Body of pancreas (tissue), 4 donors: ENCODE data around the gene PLEKHG3. TPM values are rescaled to one million over a fixed set of nuclear protein-coding genes. Genes with fewer than 3 reads are reported as not detected.

Source experiments
- ATAC-seq: fragments of 150-250 bp; one replicate; pipeline ENCODE4 v1.9.1; 2016
- DNase-seq, 4 donors: peaks; one replicate each; pipeline ENCODE4 v3.0.0-alpha.2; 2019
- H3K27ac ChIP-seq, 4 donors: fragments of 200-600 bp; sonication (generic); 1 replicate in 3 of 4; 2 replicates in 1 of 4; pipeline versions ENCODE4 v1.5.1 to v1.6.1; 2016 to 2019; ENCODE audit warnings: mild to moderate bottlenecking in 1 of 4, mixed read lengths in 1 of 4, moderate library complexity in 1 of 4
- H3K27me3 ChIP-seq, 2 donors: fragments of 200-600 bp; sonication (generic); one replicate each; pipeline ENCODE4 v1.6.0; 2016; ENCODE audit warnings: mild to moderate bottlenecking in 1 of 2
- H3K36me3 ChIP-seq, 2 donors: fragments of 200-600 bp; sonication (generic); replicated peaks in 1 of 2; 2 replicates each; pipeline ENCODE4 v1.5.1; 2016; ENCODE audit warnings: low read depth in 2 of 2; ENCODE audit not compliant: insufficient read depth in 1 of 2
- H3K4me1 ChIP-seq: fragments of 200-600 bp; sonication (generic); one replicate; pipeline ENCODE4 v1.6.0; 2016
- H3K4me3 ChIP-seq, 2 donors: fragments of 200-600 bp; sonication (generic); 1 replicate in 1 of 2; 2 replicates in 1 of 2; pipeline ENCODE4 v1.5.1; 2016 to 2019
- H3K9me3 ChIP-seq, 3 donors: fragments of 200-600 bp; sonication (generic); 1 replicate in 2 of 3; 2 replicates in 1 of 3; pipeline ENCODE4 v1.5.1; 2016
- CTCF ChIP-seq, 7 experiments: fragments of 450-650 bp in 4 of 7; fragments of 200-600 bp in 3 of 7; sonication (generic) in 3 of 7; IDR thresholded peaks; one replicate each; pipeline ENCODE4 v1.5.1; 2016 to 2019; ENCODE audit warnings: antibody characterized with exemption in 7 of 7
- POLR2A ChIP-seq, 3 donors: fragments of 450-650 bp; IDR thresholded peaks; one replicate each; pipeline ENCODE4 v1.6.1; 2016; ENCODE audit warnings: antibody characterized with exemption in 3 of 3, mild to moderate bottlenecking in 2 of 3
- WGBS, 2 donors: methylation state at CpG; one replicate each; pipeline ENCODE4 v1.1.5; 2017; 5-methylcytosine and 5-hydroxymethylcytosine counted together
- intact Hi-C: fragments of 100-400 bp; cut with DNase I; formaldehyde crosslinking; loops from one replicate; pipeline ENCODE4 v1.15.1; 2023
- total RNA-seq, 2 donors: library from RNA; depleted of rRNA; stranded (reverse); fragments of >200 nt; gene quantifications; one replicate each; pipeline ENCODE4 v1.1.0, GENCODE V29; 2016

Gene PLEKHG3
- total RNA-seq, 2 donors from 2014 or later: 34.5 to 40.2 TPM

- 67 to 77% methylated on average over 10 of the region's 10 CpGs for WGBS, 2 donors
- ATAC-seq: no peak
- intact Hi-C loops: loop anchor here (5.0 kb wide), 1 partner anchor 92 kb away; no protein-coding TSS in a partner anchor
- H3K36me3 ChIP-seq: no peaks in the 10 kb centered on the region
- TF ChIP-seq CTCF (IDR thresholded peaks at IDR 0.05) (no peak), POLR2A (IDR thresholded peaks at IDR 0.05) (no peak)
- H3K27ac ChIP-seq: no peak overlapping the region
- H3K27me3 ChIP-seq: no peaks in the 10 kb centered on the region
- H3K4me1 ChIP-seq: no peaks in the 10 kb centered on the region
- no peak for DNase-seq
- no peaks in the 10 kb centered on the region for H3K9me3 ChIP-seq
- no peak overlapping the region for H3K4me3 ChIP-seq
These were observed 29.4 kb upstream of the PLEKHG3 start for GRCh38 chr14:64674829-64675228.

- no peak overlapping the region for H3K27ac ChIP-seq
- no peak overlapping the region for H3K4me3 ChIP-seq
- TF ChIP-seq CTCF (IDR thresholded peaks at IDR 0.05): no peak
- TF ChIP-seq POLR2A (IDR thresholded peaks at IDR 0.05): no peak
- no peaks in the 10 kb centered on the region for H3K4me1 ChIP-seq
- intact Hi-C loops: no loop called here
- DNase-seq (no peak), ATAC-seq (no peak)
- WGBS, 2 donors: 66 to 75% methylated on average over 3 of the region's 3 CpGs
- H3K27me3 ChIP-seq: no peaks in the 10 kb centered on the region
- H3K36me3 ChIP-seq: no peaks in the 10 kb centered on the region
- no peaks in the 10 kb centered on the region for H3K9me3 ChIP-seq
These were observed 28.9 kb upstream of the PLEKHG3 start for GRCh38 chr14:64675312-64675711.

GRCh38 chr14:64676410-64677008, 27.7 kb upstream of the PLEKHG3 start:
- 87 to 89% methylated on average over 3 of the region's 3 CpGs for WGBS, 2 donors
- H3K4me3 ChIP-seq: no peak overlapping the region
- DNase-seq (no peak), ATAC-seq (no peak)
- H3K4me1 ChIP-seq: no peaks in the 10 kb centered on the region
- H3K36me3 ChIP-seq: no peaks in the 10 kb centered on the region
- TF ChIP-seq POLR2A (IDR thresholded peaks at IDR 0.05) (no peak), CTCF (IDR thresholded peaks at IDR 0.05) (no peak)
- H3K27me3 ChIP-seq: no peaks in the 10 kb centered on the region
- intact Hi-C loops: no loop called here
- no peaks in the 10 kb centered on the region for H3K9me3 ChIP-seq
- no peak overlapping the region for H3K27ac ChIP-seq

GRCh38 chr14:64680013-64680713, 24.1 kb upstream of the PLEKHG3 start:
- TF ChIP-seq POLR2A (IDR thresholded peaks at IDR 0.05) (no peak), CTCF (IDR thresholded peaks at IDR 0.05) (no peak)
- DNase-seq: no peak
- intact Hi-C loops: no loop called here
- no peak overlapping the region for H3K4me3 ChIP-seq
- no peak for ATAC-seq
- H3K4me1 ChIP-seq: peaks cover 29% of the 10 kb centered on the region
- H3K36me3 ChIP-seq: no peaks in the 10 kb centered on the region
- 87 to 89% methylated on average over 9 to 10 of the region's 10 CpGs for WGBS, 2 donors
- no peaks in the 10 kb centered on the region for H3K27me3 ChIP-seq
- no peak overlapping the region for H3K27ac ChIP-seq
- H3K9me3 ChIP-seq: no peaks in the 10 kb centered on the region

GRCh38 chr14:64680714-64681065, 23.5 kb upstream of the PLEKHG3 start:
- intact Hi-C loops: no loop called here

More at GRCh38 chr14:64680714-64681065, 23.5 kb upstream of the PLEKHG3 start:
- no peak overlapping the region for H3K27ac ChIP-seq
- H3K9me3 ChIP-seq: no peaks in the 10 kb centered on the region
- no peak overlapping the region for H3K4me3 ChIP-seq
- DNase-seq: no peak
- ATAC-seq: no peak
- H3K36me3 ChIP-seq: no peaks in the 10 kb centered on the region
- whole genome bisulfite sequencing, 2 donors: 89 to 92% methylated on average over 3 of the region's 3 CpGs
- TF ChIP-seq CTCF (IDR thresholded peaks at IDR 0.05): no peak
- TF ChIP-seq POLR2A (IDR thresholded peaks at IDR 0.05): no peak
- no peaks in the 10 kb centered on the region for H3K27me3 ChIP-seq
- peaks cover 29% of the 10 kb centered on the region for H3K4me1 ChIP-seq
